HCT116 (cell line): ENCODE data around the gene SGMS1. TPM values are rescaled to one million over a fixed set of nuclear protein-coding genes. Genes with fewer than 3 reads are reported as not detected.

Source experiments
- ATAC-seq: fragments of 200-7000 bp; cut with Tn5 transposase; 2 replicates; pipeline ENCODE4 v1.9.1; 2020; ENCODE audit warnings: mild to moderate bottlenecking, moderate library complexity
- BruUV-seq: library from RNA; stranded (reverse); fragments of 400-500 nt; replicated peaks from 2 replicates; lab custom pipeline; 2021; lab: Mats Ljungman, UMichigan
- CTCF ChIA-PET: fragments of 300-600 bp; sonication (Branson Sonifier 250); formaldehyde crosslinking; loops from one replicate; lab custom pipeline; 2021; ENCODE audit warnings: antibody characterized with exemption; lab: Charles Lee
- POLR2A ChIA-PET: fragments of 300-600, 350-600 bp; sonication (Branson Sonifier 250); formaldehyde crosslinking; loops from one replicate; lab custom pipeline; 2021; ENCODE audit warnings: antibody characterized with exemption; lab: Charles Lee
- RAD21 ChIA-PET, 2 experiments: fragments of 300-600 bp; sonication (Branson Sonifier 250); formaldehyde crosslinking; loops; one replicate each; lab custom pipeline; 2023; ENCODE audit warnings: low total read pairs in 2 of 2; ENCODE audit not compliant: uncharacterized antibody in 2 of 2, unreplicated experiment in 2 of 2, low non-redundant PET in 1 of 2; lab: Charles Lee
- DNase-seq: peaks from one replicate; pipeline ENCODE4 v3.0.0-alpha.2; 2010; ENCODE audit warnings: low read depth, low spot score
- H2AFZ ChIP-seq: fragments of 200-600 bp; shearing (Covaris generic), sonication (generic); 2 replicates; pipeline ENCODE4 v1.6.1; 2017; ENCODE audit warnings: low read depth, mixed run types, mixed read lengths, antibody characterized with exemption, low read length; ENCODE audit not compliant: poor library complexity, severe bottlenecking
- H3K27ac ChIP-seq: 2 replicates; pipeline ENCODE4 v1.5.1; 2012; ENCODE audit warnings: low read depth, low read length
- H3K27me3 ChIP-seq: fragments of 200-600 bp; sonication (generic); 2 replicates; pipeline ENCODE4 v1.6.1; 2016; ENCODE audit warnings: mixed run types, low read length, mixed read lengths; ENCODE audit not compliant: insufficient read depth
- H3K36me3 ChIP-seq, 2 experiments: fragments of 200-500 bp in 1 of 2; fragments of 200-600 bp in 1 of 2; sonication (Bioruptor generic) in 1 of 2; sonication (generic) in 1 of 2; 2 replicates each; pipeline versions ENCODE4 v1.5.1 to v1.6.1; 2014 to 2016; ENCODE audit warnings: low read length in 2 of 2, inconsistent platforms in 1 of 2, mixed read lengths in 1 of 2, mixed run types in 1 of 2; ENCODE audit not compliant: insufficient read depth in 2 of 2, control insufficient read depth in 1 of 2
- H3K4me1 ChIP-seq, 2 experiments: fragments of 200-600 bp in 1 of 2; sonication (generic) in 1 of 2; 2 replicates each; pipeline versions ENCODE4 v1.5.1 to v1.6.1; 2012 to 2017; ENCODE audit warnings: low read length in 2 of 2, inconsistent platforms in 1 of 2, mild to moderate bottlenecking in 1 of 2, mixed read lengths in 1 of 2, mixed run types in 1 of 2, moderate library complexity in 1 of 2; ENCODE audit not compliant: insufficient read depth in 2 of 2, control insufficient read depth in 1 of 2
- H3K4me2 ChIP-seq: fragments of 200-600 bp; sonication (generic); 2 replicates; pipeline ENCODE4 v1.6.1; 2017; ENCODE audit warnings: mixed run types, low read length, mixed read lengths
- H3K4me3 ChIP-seq, 2 experiments: fragments of 200-600 bp in 1 of 2; sonication (generic) in 1 of 2; replicated peaks in 1 of 2; 2 replicates each; pipeline ENCODE4 v1.5.1; 2011 to 2016; ENCODE audit warnings: low read length in 2 of 2, control low read depth in 1 of 2, low read depth in 1 of 2, mild to moderate bottlenecking in 1 of 2, mixed read lengths in 1 of 2, mixed run types in 1 of 2
- H3K79me2 ChIP-seq: fragments of 200-600 bp; sonication (generic); 2 replicates; pipeline ENCODE4 v1.6.1; 2017; ENCODE audit warnings: mild to moderate bottlenecking, mixed run types, low read length, moderate library complexity, mixed read lengths; ENCODE audit not compliant: insufficient read depth
- H3K9ac ChIP-seq: fragments of 200-600 bp; sonication (generic); 2 replicates; pipeline ENCODE4 v1.6.1; 2016; ENCODE audit warnings: low read length, mixed read lengths
- H3K9me2 ChIP-seq: fragments of 200-600 bp; sonication (generic), shearing (Covaris generic); 2 replicates; pipeline ENCODE4 v1.6.1; 2017; ENCODE audit warnings: mixed run types, mild to moderate bottlenecking, moderate library complexity; ENCODE audit not compliant: insufficient read depth
- H3K9me3 ChIP-seq, 2 experiments: fragments of 200-500 bp in 1 of 2; fragments of 200-600 bp in 1 of 2; sonication (Bioruptor generic) in 1 of 2; sonication (generic) in 1 of 2; 2 replicates each; pipeline ENCODE4 v1.6.1; 2014 to 2017; ENCODE audit warnings: low read length in 2 of 2, mixed read lengths in 2 of 2, inconsistent platforms in 1 of 2, low read depth in 1 of 2, mild to moderate bottlenecking in 1 of 2, mixed run types in 1 of 2, moderate library complexity in 1 of 2; ENCODE audit not compliant: control insufficient read depth in 1 of 2, insufficient read depth in 1 of 2
- H4K20me1 ChIP-seq: fragments of 200-600 bp; sonication (generic), shearing (Covaris generic); 2 replicates; pipeline ENCODE4 v1.6.1; 2017; ENCODE audit warnings: mixed run types, mild to moderate bottlenecking, moderate library complexity; ENCODE audit not compliant: insufficient read depth
- CBX3 ChIP-seq: IDR thresholded peaks from 2 replicates; pipeline ENCODE4 v1.6.1; 2012; ENCODE audit warnings: low read depth
- CTCF ChIP-seq, 3 experiments: fragments of 200-600 bp in 1 of 3; sonication (generic) in 1 of 3; IDR thresholded peaks in 2 of 3; conservative IDR thresholded peaks in 1 of 3; 2 replicates each; pipeline ENCODE4 v1.5.1; 2012 to 2017; ENCODE audit warnings: low read depth in 2 of 3, low read length in 2 of 3, antibody characterized with exemption in 1 of 3, borderline replicate concordance in 1 of 3, control low read depth in 1 of 3, mild to moderate bottlenecking in 1 of 3, mixed read lengths in 1 of 3, mixed run types in 1 of 3, moderate library complexity in 1 of 3; ENCODE audit not compliant: insufficient read depth in 1 of 3
- ELF1 ChIP-seq: IDR thresholded peaks from 2 replicates; pipeline ENCODE4 v1.6.1; 2012; ENCODE audit warnings: low read depth, borderline replicate concordance
- EZH2 ChIP-seq: fragments of 200-600 bp; sonication (generic); IDR thresholded peaks from 2 replicates; pipeline ENCODE4 v1.6.1; 2017; ENCODE audit warnings: antibody characterized with exemption, mixed run types
- EZH2phosphoT487 ChIP-seq: fragments of 200-600 bp; IDR thresholded peaks from 2 replicates; pipeline ENCODE4 v1.6.1; 2018; ENCODE audit warnings: antibody characterized with exemption, borderline replicate concordance
- FOSL1 ChIP-seq: IDR thresholded peaks from 2 replicates; pipeline ENCODE4 v1.6.1; 2012; ENCODE audit warnings: low read depth
- MAX ChIP-seq: IDR thresholded peaks from 2 replicates; pipeline ENCODE4 v1.6.1; 2012
- POLR2A ChIP-seq: IDR thresholded peaks from 2 replicates; pipeline ENCODE4 v1.7.0; 2011; ENCODE audit warnings: borderline replicate concordance; ENCODE audit not compliant: insufficient read depth, insufficient read length; ENCODE audit errors: extremely low read depth
- POLR2AphosphoS5 ChIP-seq: IDR thresholded peaks from 2 replicates; pipeline ENCODE4 v1.6.1; 2011; ENCODE audit warnings: mild to moderate bottlenecking, low read depth, low read length, moderate library complexity
- REST ChIP-seq: IDR thresholded peaks from 2 replicates; pipeline ENCODE4 v1.6.1; 2012; ENCODE audit warnings: low read depth
- SIN3A ChIP-seq: IDR thresholded peaks from 2 replicates; pipeline ENCODE4 v1.6.1; 2012; ENCODE audit warnings: low read depth
- TCF7L2 ChIP-seq: IDR thresholded peaks from 2 replicates; pipeline ENCODE4 v1.7.0; 2011; ENCODE audit warnings: borderline replicate concordance, inconsistent platforms; ENCODE audit not compliant: insufficient read depth, insufficient read length; ENCODE audit errors: extremely low read depth
- YY1 ChIP-seq: IDR thresholded peaks from 2 replicates; pipeline ENCODE4 v1.6.1; 2011; ENCODE audit warnings: low read length, low read depth, moderate library complexity, mild to moderate bottlenecking; ENCODE audit not compliant: insufficient replicate concordance; ENCODE audit errors: extremely low read depth
- ZFX ChIP-seq: fragments of 450-650 bp; IDR thresholded peaks from 2 replicates; pipeline ENCODE4 v1.6.1; 2017
- ZNF274 ChIP-seq: fragments of 200-500 bp; sonication (Bioruptor generic); IDR thresholded peaks from 2 replicates; pipeline ENCODE4 v1.6.1; 2014; ENCODE audit warnings: mild to moderate bottlenecking, low read depth, low read length, inconsistent platforms
- intact Hi-C: fragments of 100-400 bp; cut with micrococcal nuclease; formaldehyde crosslinking; loops from 2 replicates; pipeline ENCODE4 v1.10.0; 2022
- total RNA-seq: library from RNA; stranded (reverse); gene quantifications from one replicate; pipeline ENCODE4 v1.2.1, GENCODE V29; 2021; ENCODE audit not compliant: unreplicated experiment

The SGMS1 gene
- total RNA-seq, 1 experiment from 2014 or later = 29.1 TPM

- ChIA-PET CTCF (no interaction called here), RAD21 (no interaction called here), POLR2A (no interaction called here)
- Histone ChIP-seq H3K9ac (no peak overlapping the region), H3K79me2 (no peaks in the 10 kb centered on the region), H3K4me3 (no peak overlapping the region), H3K9me3 (no peaks in the 10 kb centered on the region), H3K4me2 (no peak overlapping the region; the same call in 1 of the 2 replicates), H3K27me3 (no peaks in the 10 kb centered on the region), H2AFZ (no peak overlapping the region), H3K4me1 (peaks cover 10 to 22% of the 10 kb centered on the region in 2 experiments), H3K36me3 (no peaks in the 10 kb centered on the region), H3K9me2 (no peaks in the 10 kb centered on the region), H3K27ac (no peak overlapping the region), H4K20me1 (no peaks in the 10 kb centered on the region)
- DNase-seq (no peak), ATAC-seq (peak; percentile 22; the same call in 1 of the 2 replicates)
- TF ChIP-seq REST (no peak), CBX3 (no peak), POLR2A (no peak), ZFX (no peak), TCF7L2 (no peak), FOSL1 (no peak), CTCF (IDR thresholded peaks at IDR 0.05 in 2 of 3, conservative IDR thresholded peaks at IDR 0.05 in 1 of 3; ENCODE audit: borderline replicate concordance in 1 of 3, insufficient read depth in 1 of 3, low read depth in 2 of 3, low read length in 2 of 3) (no peak), ELF1 (no peak), POLR2AphosphoS5 (no peak), SIN3A (no peak), EZH2phosphoT487 (no peak), ZNF274 (no peak), MAX (no peak), YY1 (no peak), EZH2 (no peak)
- no TSS peak for BruUV-seq
- intact Hi-C loops = no loop called here
Observed at GRCh38 chr10:50501478-50501877, 122.3 kb downstream of the SGMS1 start.
